Prostate gland (tissue), 2 donors: ENCODE results near the gene AFDN. TPM values are rescaled to one million over a fixed set of nuclear protein-coding genes. Genes with fewer than 3 reads are reported as not detected.

Experiments
- DNase-seq: peaks from one replicate; pipeline ENCODE4 v3.0.0-alpha.2; 2019; ENCODE audit warnings: low spot score
- H3K27ac ChIP-seq, 2 donors: fragments of 200-600 bp; sonication (generic); 2 replicates each; pipeline ENCODE4 v1.5.1; 2017 to 2019
- H3K27me3 ChIP-seq: fragments of 200-600 bp; sonication (generic); replicated peaks from 2 replicates; pipeline ENCODE4 v1.5.1; 2019; ENCODE audit not compliant: insufficient read depth
- H3K36me3 ChIP-seq, 2 donors: fragments of 200-600 bp; sonication (generic); 1 replicate in 1 of 2; 2 replicates in 1 of 2; pipeline versions ENCODE4 v1.5.1 to v1.8.1; 2017 to 2019
- H3K4me1 ChIP-seq: fragments of 200-600 bp; sonication (generic); replicated peaks from 2 replicates; pipeline ENCODE4 v1.5.1; 2019
- H3K4me3 ChIP-seq, 2 donors: fragments of 200-600 bp; sonication (generic); 2 replicates each; pipeline ENCODE4 v1.5.1; 2017 to 2019
- H3K9me3 ChIP-seq: fragments of 200-600 bp; sonication (generic); 2 replicates; pipeline ENCODE4 v1.5.1; 2017
- CTCF ChIP-seq, 4 experiments: fragments of 200-600 bp in 2 of 4; fragments of 450-650 bp in 2 of 4; sonication (generic) in 2 of 4; IDR thresholded peaks; 1 replicate in 3 of 4; 2 replicates in 1 of 4; pipeline ENCODE4 v1.5.1; 2016 to 2019; ENCODE audit warnings: antibody characterized with exemption in 4 of 4, mild to moderate bottlenecking in 2 of 4, moderate library complexity in 2 of 4
- POLR2A ChIP-seq: fragments of 450-650 bp; IDR thresholded peaks from one replicate; pipeline ENCODE4 v1.6.1; 2016; ENCODE audit warnings: antibody characterized with exemption, mild to moderate bottlenecking
- POLR2AphosphoS5 ChIP-seq: sonication (generic); formaldehyde crosslinking; IDR thresholded peaks from one replicate; pipeline ENCODE4 v1.6.1; 2017; ENCODE audit warnings: antibody characterized with exemption
- WGBS: methylation state at CpG from one replicate; pipeline ENCODE4 v1.1.5; 2018; 5-methylcytosine and 5-hydroxymethylcytosine counted together
- intact Hi-C: fragments of 100-400 bp; cut with DNase I; formaldehyde crosslinking; loops from one replicate; pipeline ENCODE4 v1.14.2; 2022
- total RNA-seq, 2 donors: library from RNA; depleted of rRNA; stranded (reverse); fragments of >200 nt; gene quantifications; one replicate each; pipeline ENCODE4 v1.1.0, GENCODE V29; 2016

Gene AFDN
- total RNA-seq, 2 donors from 2014 or later = 171 to 204 TPM

- no peaks in the 10 kb centered on the region for H3K27me3 ChIP-seq
- no peaks in the 10 kb centered on the region for H3K9me3 ChIP-seq
- DNase-seq = no peak
- no peak overlapping the region for H3K27ac ChIP-seq
- WGBS = 97% methylated on average over 11 of the region's 11 CpGs
- intact Hi-C loops = no loop called here
- no peaks in the 10 kb centered on the region for H3K36me3 ChIP-seq
- TF ChIP-seq CTCF (IDR thresholded peaks at IDR 0.05) = no peak
- TF ChIP-seq POLR2A = no peak
- TF ChIP-seq POLR2AphosphoS5 = no peak
- H3K4me3 ChIP-seq = no peak overlapping the region
- no peaks in the 10 kb centered on the region for H3K4me1 ChIP-seq
Observed at GRCh38 chr6:168004945-168005344, 178.2 kb downstream of the AFDN start.

DNA sequence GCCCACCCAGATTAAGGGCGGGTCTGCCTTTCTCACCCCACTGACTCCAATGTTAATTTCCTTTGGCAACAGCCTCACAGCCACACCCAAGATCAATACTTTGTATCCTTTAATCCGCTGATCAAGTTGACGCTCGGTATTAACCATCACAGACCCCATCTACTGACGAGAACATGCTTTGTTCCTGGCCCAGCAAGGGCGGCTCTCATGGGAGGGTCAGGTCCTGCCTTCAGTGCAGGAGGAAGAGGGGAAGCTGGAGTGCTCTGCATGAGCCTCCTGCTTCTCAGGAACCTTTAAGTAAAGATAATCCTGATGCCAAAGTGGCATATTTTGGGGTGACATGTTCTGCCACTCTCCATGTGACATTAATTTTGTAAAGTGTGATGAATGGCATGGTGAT is 179.1 kb downstream of the AFDN start:
- Histone ChIP-seq H3K4me1 (no peaks in the 10 kb centered on the region), H3K4me3 (no peak overlapping the region), H3K9me3 (no peaks in the 10 kb centered on the region), H3K27me3 (no peaks in the 10 kb centered on the region), H3K36me3 (no peaks in the 10 kb centered on the region), H3K27ac (no peak overlapping the region)
- no peak for TF ChIP-seq POLR2A
- no peak for TF ChIP-seq CTCF (IDR thresholded peaks at IDR 0.05)
- TF ChIP-seq POLR2AphosphoS5 = no peak
- intact Hi-C loops = no loop called here
- WGBS = 95% methylated on average over 6 of the region's 6 CpGs
- no peak for DNase-seq

DNA sequence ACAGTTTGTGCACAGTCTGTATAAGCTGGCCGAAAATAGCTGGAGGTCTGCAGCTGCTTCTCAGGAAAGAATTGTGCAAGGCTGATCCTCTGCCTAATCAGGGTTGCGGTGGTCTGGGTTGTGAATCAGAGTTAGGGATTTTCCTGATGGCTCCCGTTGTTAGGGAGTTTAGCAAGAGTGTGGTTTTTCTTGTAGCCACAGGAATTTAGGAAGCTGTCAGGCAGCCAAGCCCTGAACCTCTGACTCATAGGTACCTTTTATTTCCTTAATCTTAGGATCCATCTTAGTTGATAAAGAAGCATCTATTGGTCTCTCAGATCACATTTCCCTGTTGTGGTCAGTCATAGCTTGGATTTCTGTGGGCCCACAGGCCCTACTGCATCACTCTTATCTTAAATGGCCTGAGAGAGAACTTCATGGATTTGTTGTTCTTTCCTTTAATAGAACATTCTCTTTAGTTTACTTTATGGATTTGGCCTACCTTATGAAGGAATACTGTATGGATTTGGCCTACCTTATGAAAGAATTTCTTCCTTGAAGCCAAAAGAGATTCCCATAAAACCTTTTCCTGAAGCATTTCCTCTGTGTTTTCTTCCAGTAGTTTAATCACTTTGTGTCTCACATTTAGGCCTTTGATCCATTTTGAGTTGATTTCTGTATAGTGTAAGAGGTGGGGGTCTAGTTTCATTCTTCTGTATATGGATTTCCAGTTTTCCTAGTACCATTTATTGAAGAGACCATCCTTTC is 181.1 kb downstream of the AFDN start:
- H3K36me3 ChIP-seq = no peaks in the 10 kb centered on the region
- 19% methylated on average over 3 of the region's 3 CpGs for WGBS
- H3K9me3 ChIP-seq = no peaks in the 10 kb centered on the region
- no peak overlapping the region for H3K4me3 ChIP-seq
- H3K4me1 ChIP-seq = no peaks in the 10 kb centered on the region
- DNase-seq = peak; percentile 51
- no peak overlapping the region for H3K27ac ChIP-seq
- H3K27me3 ChIP-seq = no peaks in the 10 kb centered on the region
- intact Hi-C loops = no loop called here
- TF ChIP-seq CTCF (IDR thresholded peaks at IDR 0.05) (no peak), POLR2AphosphoS5 (peak; percentile 61), POLR2A (no peak)

GRCh38 chr6:168009331-168009730 is 182.6 kb downstream of the AFDN start:
- no peak for TF ChIP-seq POLR2AphosphoS5
- no peak for TF ChIP-seq POLR2A
- no peak overlapping the region for H3K4me3 ChIP-seq
- WGBS = 94% methylated on average over 3 of the region's 3 CpGs
- intact Hi-C loops = no loop called here
- no peaks in the 10 kb centered on the region for H3K9me3 ChIP-seq
- no peaks in the 10 kb centered on the region for H3K36me3 ChIP-seq
- H3K27ac ChIP-seq = no peak overlapping the region
- no peak for DNase-seq
- H3K27me3 ChIP-seq = no peaks in the 10 kb centered on the region
- H3K4me1 ChIP-seq = peaks cover 3% of the 10 kb centered on the region

DNA sequence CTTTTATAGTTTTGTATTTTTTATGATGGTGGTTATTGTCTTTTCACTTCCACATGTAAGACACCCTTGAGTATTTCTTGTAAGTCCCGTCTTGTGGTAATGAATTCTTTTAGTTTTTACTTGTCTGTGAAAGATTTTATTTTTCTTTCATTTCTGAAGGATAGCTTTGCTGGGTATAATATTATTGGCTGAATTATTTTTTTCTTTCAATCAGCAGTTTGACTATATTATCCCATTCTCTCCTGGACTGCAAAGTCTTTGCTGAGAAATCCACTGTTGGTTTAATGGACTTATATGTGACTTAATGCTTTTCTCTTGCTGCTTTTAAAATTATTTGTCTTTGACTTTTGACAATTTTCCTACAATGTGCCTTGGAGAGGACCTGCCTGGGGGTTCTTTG is 184.6 kb downstream of the AFDN start:
- no peak for DNase-seq
- H3K27ac ChIP-seq = no peak overlapping the region
- TF ChIP-seq POLR2AphosphoS5 (no peak), CTCF (IDR thresholded peaks at IDR 0.05) (no peak)
- intact Hi-C loops = no loop called here
- H3K36me3 ChIP-seq = no peaks in the 10 kb centered on the region
- 100% methylated on average over 1 of the region's 1 CpG for WGBS
- no peaks in the 10 kb centered on the region for H3K27me3 ChIP-seq
- H3K9me3 ChIP-seq = no peaks in the 10 kb centered on the region
- peaks cover 3% of the 10 kb centered on the region for H3K4me1 ChIP-seq
- H3K4me3 ChIP-seq = no peak overlapping the region
